ENCODE results near the gene ABCB9.
"Not testable (repeated sequence)": the region's sequence is repeated elsewhere in the genome, so short reads cannot be mapped to it uniquely, and the experiment has no call there.

ABCB9 gene

DNA sequence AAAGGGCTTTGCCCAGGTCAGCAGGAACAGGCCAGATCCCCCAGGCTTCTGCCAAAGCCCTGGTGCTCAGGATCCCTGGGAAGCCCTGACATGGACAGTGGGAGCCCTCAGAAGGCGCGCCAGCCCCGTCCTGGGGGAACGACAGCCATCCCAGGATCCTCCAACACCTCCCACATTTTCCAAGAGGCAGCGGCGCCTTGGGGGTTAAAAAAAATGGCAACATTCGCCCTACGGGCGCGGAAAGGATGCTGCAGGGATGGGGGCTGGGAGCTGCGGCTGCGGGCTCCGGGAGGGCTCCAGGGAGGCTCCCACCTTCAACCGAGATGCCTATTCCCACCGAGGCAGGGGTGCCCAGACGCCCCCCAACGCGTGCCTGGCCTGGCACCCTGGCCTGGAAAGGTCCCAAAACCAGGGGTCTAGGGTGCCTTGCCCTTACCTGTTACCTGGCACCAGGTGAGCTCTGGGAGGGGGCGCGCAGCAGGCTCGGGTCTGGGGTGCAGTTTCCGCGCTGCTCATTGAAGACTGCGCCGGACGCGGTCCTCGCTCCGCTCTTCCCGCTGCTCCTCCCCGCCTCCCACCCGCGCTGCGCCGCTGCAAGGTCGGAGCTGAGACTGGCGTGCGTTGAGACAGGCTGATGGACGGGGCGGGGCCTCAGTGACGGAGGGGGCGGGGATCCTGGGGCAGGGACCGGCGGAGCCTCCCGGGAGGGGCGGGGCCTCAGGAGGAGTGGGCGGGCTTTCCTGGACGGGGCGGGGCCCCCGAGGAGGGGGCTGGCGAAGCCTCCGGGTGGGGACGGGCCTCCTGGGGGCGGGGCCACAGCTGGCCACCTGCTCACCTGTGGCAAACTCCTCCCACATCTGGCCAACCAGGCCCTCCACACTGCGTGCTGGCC lies at the start of gene ABCB9:
ABCB9 (minus strand) TSS at position 613 of the 892 bp plus-strand sequence. CDS start 6,228 bp downstream, outside the sequence.
- peak; percentile 91 for DNase-seq

DNA sequence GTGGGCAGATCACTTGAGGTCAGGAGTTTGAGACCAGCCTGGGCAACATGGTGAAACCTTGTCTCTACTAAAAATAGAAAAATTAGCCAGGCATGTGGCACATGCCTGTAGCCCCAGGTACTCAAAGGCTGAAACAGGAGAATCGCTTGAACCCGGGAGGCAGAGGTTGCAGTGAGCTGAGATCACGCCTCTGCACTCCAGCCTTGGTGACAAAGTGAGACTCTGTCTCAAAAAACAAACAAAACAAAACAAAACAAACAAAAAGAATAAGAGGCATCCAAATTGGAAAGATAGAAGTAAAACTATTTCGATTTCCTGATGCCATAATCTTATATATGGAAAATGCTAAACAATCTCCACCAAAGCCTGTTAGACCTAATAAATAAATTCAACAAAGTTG lies 48.2 kb upstream of the ABCB9 start:
- DNase-seq, result not testable (repeated sequence)

DNA sequence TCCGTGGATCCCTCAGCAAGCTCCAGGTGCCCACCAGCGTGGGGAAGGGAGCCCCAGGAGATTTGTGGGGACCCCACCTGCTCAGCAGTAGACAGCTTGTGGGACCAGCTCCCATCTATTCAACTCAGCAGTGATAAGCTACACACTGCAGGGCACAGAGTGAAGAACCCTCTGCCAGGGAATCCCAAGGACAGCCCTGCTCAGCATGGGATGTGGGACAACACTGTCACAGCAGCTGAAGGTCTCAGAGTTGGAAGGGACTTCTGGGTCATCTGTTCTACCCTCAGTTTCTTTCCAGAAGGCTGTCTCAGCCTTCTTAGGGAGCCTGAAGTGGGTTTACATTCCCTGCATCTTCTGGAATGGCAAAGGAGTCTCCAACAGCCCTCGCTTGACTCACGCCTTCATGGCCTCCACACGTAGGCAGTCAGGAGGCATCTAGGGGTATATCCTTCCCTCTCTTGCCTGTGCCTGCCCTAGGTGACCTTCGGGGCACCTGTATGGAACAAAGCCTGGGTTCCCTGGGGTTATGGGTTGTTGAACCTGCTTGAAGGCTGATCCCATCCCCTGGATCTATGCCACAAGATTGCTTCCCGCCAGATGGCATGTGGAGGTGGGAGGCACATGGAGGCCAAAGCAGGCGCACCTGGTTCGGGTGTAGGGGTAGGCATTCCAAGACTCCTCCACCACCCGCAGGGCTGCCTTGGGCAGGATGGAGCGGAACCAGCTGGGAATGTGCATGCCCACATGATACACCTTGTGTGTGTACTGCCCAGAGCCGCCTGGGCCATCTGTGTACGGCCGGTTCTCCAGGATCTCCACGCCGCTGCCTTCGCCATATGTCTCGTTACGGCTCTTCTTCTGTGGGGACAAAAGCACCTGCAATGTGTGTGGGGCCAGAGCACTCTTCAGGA lies 47.2 kb upstream of the ABCB9 start:
- DNase-seq, result no peak

DNA sequence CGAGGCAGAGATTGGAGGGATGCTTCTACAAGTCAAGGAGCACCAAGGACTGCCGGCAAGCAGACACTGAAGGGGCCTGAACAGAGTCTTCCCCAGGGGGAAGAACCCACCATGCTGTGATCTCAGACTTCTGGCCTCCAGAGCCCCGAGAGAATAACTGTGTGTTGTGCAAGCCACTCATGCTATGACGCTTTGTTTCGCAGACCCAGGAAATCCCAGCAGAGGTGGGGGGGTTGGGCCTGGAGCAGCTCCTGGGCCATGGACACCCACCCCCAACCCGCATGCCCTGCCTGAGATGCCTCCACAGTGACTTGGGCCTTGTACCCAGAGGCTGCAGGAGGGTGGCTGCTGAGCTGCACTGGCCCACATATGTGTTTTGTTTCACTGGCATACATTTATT lies 45.4 kb upstream of the ABCB9 start:
- DNase-seq, result peak; percentile 7

DNA sequence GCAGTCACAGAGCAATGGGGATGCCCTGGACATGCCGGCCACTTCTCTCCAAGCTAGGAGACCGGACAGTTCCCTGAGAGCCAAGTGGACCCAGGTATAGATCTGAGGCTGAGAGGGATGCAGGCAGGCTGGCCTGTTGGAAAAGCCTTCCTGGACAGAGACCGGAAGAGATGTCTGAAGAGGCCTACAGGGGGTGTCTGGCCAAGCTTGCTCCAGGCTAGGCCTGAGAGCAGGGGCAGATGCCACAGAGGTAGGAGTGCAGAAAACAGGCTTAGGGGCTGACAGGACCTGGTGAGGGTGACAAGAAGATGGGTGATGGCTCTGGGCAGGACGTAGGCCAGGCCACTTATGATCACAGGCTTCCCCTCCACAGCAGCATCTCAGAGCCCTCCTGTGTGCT lies 44.4 kb upstream of the ABCB9 start:
- no peak for DNase-seq

DNA sequence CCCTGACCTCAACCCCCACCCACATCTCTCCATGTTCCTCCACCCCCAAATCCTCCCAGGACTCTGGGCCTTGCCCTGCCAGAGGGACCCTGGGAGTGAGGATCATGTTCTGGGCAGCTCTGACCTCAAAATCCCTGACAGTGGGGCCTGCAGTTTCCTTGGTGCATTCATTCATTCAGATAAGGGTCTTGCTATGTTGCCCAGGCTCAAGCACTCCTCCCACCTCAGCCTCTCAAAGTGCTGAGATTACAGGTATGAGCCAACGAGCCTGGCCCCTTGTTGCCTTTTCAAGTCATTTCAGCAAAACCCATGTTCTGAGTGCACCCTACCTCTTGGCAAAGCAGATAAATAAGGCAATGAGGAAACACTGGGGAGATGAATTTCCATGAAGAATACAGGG lies 43.8 kb upstream of the ABCB9 start:
- DNase-seq, result no peak

DNA sequence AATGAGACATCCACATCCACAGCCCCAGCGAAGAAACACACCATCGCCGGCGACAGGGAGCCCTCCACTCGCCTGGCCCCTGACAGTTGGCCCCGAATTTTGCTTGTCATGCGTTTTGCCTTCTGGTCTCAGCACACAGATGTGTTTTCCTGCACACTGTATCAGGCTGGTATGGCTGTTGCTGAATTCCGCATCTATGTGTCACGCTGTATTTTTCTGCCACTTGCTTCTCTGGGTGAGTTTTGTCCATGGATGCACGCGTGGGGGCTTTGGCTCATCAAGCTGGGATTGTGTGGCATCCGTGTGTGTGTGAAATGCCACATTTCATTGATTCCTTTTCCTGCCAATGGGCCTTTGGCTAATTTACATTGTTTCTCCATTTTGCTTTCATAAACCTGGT lies 40.7 kb upstream of the ABCB9 start:
- peak; percentile 30 for DNase-seq

DNA sequence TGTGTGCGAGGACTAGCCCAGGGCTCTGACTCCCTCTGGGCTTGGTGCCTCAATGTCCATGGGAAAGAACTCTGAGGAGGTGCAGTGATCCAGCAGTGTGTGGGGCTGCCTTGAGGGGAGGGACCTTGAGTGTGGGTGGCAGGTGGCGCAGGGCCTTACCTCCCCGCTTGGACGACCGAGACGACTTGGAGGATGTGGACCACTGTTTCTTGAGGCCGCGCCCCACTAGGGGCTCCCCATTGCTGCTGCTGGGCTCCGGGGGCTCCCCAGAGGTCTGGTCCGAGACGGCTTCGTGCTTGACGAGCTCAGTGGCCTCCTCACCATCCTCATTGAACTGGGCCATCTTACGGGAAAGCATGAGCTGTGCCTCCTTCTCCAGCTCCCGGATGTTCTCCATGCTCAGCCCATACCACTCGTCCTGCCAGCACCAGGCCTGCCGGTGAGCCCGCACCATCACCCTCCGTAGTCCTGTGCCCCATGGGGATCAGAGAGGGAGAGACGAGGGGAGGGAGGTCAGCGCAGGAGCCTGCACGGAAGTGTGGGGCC lies 38.9 kb upstream of the ABCB9 start:
- no peak for DNase-seq

DNA sequence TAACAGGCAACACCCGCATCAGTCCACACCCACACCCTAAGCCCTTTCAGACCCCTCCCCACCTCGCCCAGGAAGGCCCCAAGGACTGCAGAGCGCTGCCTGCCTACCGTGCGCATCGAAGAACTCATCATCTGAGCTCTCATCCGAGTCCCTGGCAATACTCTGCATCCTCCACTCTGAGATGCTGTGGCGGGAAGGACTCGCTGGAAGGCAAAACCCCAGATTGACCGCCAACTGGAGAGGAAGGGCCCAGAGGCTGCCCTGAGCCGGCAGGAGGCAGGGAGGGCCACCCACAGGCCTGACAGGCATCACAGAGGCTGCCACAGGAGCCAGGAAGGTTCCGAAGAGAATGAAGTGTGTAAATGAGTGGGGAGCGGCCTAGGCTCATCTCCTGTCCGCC lies 38.0 kb upstream of the ABCB9 start:
- no peak for DNase-seq

DNA sequence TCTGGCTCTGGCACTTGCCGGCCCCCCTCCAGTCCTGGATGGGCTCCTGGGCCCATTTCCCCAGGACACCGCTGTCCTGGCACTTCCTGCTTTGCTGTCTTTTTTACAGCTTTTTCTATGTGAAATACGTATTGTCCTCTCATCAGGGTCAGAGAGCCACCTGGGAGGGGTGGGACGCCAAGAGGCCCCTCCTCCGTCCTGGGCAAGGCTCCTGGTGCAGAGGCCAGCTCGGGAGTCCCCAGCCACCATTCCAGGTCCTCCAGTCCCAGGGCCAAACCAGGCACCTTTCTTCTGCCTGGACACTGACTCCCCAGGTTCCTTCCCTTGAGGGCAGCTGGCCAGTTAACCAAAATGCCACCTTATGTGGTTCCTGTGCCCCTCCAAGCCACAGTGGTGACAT lies 37.0 kb upstream of the ABCB9 start:
- DNase-seq, result no peak

DNA sequence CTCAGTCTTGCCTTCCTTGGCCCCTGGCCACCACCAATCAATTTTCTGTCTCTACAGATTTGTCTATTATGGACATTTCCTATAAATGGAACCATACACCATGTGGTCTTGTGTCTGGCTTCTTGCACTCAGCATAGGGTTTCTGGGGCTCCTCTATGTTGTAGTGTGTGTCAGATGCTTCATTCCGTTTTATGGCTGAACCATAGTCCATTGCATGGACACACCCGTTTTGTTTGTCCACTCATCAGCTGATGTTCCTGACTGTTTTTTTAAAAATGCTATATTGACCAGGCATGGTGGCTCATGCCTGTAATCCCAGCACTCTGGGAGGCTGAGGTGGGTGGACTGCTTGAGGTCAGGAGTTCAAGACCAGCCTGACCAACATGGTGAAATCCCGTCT lies 35.2 kb upstream of the ABCB9 start:
- DNase-seq, result no peak

DNA sequence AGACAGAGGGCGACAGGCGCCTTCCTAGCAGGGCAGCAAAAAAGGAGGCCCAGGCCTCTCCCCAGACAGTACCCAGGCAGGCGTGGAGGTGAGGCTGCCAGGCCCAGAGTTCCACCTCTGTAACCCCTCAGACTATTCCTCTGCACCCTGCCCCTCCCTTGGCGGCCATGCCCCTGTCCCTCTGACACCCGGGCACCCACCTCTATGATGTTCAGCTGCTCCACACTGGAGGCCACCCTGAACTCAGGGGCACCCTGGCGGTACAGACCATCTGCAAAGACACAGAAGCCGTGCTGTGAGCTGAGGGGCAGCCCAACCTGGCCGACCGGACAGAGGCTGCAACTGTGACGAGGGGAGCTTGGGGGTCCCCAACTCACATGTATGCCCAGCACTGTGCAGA lies 34.3 kb upstream of the ABCB9 start:
- no peak for DNase-seq

DNA sequence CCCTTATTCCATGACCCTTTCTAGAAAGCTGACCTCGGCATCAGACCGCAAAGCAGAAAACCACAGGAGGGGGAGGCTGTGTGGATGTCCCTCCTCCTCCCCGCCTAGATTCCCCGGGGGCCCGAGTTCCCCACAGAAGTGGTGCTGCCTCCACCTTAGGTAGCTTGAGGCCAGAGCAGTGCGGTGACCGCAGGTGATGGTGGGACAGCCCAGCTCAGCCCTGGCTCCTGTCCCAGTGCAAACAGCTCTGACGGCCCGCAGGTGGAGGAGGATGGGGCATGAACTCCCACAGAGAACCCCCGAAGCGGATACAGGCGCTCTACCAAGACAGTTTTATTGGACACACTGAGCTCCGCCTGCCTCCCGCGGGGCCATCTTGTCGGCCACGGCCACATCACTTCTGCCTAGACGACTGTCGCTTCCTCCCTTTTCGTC lies 33.7 kb upstream of the ABCB9 start:
- DNase-seq, result no peak

DNA sequence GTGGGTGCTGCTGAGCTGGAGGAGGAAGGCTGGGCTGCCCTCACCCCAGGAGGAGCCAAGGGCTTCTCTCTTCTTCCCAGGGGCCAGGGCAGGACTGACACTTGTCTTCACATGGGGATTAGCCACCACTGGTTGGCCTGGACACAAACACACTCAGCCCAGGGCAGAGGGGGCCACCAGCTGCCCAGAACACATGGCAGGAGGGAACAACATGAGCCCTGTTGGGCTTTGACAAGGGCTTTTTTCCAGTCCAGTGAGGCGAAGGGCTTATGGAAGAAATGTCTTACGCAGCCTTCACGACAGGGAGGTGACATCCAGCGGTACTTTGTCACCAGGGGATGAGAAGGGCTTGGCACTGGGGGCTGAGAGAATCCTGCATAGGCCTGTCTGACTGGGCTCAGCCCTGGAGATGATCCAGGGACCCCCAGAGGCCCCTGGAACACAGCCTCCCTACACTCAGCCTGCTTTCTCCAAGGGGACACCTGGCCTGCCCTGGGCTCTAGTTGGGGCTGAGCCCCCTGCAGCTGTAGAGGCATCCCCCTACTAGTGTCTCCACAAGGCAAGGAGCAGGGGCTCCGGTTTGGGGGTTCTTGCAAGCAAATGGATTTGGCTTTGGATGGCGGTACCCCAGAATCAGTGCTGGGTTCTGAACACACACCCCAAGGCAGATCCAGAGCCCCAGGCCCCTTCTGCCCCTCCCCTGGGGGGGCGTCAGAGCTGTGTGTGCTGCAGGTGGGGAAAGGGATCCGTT lies 33.1 kb upstream of the ABCB9 start:
- DNase-seq, result no peak

DNA sequence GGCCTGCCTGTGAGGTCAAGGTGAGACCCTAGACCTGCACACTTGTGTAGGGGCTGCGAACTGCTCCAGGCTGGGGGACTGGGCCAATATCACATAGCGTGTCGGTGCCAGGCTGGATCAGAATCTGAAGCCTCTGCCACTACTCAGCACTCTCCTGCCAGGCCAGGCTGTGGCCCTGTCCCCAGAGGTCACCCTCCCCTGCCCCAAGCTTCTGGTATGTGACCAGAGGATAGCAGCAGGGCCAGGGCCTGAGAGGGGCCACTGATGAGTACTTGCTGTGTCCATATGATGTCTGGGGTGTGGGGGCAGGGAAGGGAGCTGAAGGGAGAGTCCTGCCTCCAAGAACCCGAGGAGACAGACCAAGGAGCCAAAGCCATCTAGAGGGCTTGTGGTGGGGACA lies 32.1 kb upstream of the ABCB9 start:
- no peak for DNase-seq

DNA sequence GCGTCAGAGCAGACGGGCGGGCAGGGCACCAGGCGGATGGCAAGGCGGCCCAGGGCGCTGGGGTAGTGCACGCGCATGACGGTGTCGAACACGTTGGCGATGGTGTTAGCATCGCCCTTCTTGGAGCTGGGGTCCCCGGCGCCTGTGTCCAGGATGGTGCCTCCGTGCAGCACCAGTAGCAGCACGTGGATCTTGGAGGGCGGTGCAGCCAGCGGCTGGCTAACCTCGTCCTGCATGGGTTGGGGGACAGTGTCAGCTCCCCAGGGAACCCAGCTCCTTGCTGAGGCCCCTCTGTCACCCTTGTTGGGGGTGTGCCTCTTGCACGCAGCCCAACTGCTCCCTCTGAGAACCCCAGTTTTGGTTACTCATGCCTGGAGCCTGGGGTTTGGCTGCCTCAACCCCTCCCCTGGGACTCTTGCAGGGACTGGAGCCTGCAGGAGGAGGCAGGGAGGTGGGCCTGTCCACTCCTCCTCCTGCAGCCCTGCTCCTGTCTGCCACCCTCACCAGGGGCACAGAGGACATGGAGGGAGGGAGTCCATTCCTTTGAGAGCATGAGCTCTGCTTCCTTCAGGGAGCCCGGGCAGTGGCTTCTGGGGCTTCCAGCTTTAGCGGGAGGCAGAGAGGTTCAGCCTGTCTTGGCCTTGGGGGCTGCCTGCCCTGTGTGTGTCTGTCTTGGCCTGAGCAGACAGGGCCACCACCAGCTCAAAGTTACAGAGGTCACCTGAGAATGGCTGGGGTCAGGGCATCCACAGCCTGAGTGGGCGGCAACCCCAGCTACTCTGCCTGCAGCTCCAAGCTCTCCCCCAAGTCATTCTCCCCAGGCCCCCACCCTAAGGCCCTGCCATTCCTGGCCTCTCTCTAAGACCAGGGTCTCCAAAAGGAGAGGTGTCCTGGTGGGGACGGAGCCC lies 31.3 kb upstream of the ABCB9 start:
- DNase-seq, result no peak

DNA sequence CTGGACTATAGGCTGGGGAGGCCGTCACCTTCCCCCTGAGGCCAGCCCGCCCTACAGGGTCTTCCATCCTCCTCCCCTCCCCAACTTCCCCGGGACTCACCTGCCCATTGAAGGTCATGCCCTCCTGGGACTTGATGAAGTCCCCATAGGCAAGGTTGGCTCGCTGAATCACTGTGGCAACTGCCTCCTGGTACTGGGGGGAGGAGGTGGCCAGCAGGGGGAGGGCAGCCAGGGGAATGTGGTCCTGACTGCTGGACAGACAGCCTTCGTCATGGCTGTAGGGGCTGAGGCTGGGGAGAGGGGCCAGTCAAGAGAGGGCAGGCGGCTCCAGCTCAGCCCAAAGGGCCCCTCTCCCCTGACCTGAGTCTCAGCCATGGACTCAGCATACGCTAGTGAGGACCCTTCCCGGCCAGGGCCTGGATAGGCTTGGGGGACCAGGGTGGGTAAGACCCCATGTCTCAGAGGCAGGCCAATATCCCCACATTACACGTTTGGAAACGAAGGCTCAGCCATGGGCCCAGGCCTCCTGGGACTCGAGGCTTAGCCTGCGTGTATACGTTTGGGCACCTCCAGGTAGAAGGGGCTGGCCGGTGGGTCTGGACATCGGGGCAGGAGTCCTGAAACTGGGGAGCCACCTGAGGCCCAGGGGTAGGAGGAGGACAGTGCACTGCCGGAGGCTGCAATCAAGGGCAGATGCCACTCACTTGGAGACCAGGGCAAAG lies 30.5 kb upstream of the ABCB9 start:
- DNase-seq, result no peak

DNA sequence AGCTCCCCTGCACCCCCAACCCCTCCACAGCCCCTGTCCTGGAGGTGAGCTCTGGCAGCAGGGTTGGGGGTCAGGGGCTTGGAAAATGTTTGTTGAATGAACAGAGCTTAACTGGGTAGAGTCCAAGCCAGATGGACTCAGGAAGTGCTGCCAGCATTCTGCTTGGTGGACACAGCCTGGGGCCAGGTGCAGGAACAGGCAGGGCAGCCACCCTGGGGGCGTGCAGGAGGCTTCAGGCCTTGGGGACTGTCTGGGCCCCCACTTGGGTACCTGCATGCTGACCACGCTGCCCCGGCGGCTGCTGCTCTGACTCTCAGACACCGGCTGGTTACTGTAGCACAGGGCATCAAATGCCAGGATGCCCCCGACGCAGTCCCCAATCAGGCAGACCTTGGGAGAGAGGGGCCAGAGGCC lies 29.9 kb upstream of the ABCB9 start:
- DNase-seq, result no peak

DNA sequence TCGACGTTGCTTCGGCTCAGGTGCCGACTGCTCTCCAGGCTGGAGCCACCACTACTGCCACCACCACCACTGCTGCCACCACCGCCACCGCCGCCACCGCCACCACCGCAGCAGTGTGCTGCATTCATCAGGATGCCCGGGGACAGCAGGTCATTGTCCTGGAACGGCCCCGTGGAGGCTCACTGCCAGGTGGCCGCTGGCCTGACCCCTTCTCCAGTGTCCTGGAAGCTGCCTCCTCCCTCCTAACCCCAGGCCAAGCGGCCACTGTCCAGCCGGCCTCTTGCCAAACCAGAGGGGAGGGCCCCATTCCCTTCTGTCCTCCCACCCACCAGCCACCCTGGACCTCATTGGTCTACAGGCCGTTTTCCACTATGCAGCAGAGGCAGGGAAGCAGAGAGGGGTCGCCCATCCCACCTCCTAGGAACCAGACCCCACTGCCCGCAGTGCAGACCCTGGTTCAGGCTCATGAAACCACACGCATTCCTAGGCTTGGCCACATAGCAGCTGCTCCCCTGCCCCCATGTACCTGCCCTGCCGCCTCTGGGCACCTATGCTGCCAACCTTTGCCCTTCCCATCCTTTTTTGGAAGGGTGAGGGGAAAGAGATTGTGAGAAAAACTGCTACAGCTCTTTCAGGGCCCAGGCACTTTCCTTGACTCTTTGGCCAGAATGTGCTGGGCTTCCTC lies 29.4 kb upstream of the ABCB9 start:
- no peak for DNase-seq

DNA sequence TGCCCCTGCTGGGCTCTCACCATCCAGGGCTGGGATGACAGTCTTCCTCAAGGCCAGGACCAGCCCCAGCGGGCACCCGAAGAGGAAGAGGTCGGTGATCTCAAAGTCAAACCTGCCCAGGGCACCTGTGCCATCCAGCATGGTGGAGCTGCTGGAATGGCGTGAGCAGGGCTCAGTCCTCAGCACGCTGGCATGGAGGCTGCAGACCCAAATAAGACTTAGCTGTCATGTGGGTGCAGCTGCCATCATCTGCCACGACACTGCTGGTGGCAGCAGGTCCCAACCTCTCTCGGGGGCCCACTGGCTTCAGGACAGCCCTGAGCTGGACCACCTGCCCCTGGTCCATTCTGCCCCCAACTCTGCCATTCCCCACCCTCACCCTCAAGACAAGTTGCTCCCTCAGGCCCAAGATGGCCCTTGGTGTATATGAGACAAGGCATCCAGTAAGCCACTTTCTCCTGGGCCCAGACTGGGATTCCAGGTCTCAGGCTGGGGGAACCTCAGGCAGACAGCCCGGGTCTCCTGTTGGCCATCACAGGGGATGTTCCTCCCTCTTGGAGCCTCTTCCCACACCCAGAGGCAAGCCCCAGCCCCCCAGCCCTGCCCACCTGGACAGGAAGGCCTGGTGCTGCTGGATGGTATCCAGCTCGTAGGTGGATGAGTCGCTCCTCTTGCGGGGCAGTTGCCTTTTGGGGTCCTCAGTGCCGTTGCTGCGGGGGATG lies 28.7 kb upstream of the ABCB9 start:
- DNase-seq, result no peak

Data from fibroblast of skin of right biceps (primary cell).